HG03571 (cell line): ENCODE data around the gene OR2AE1.
A peak's percentile ranks its signal among the peaks of the same experiment; 100 is the strongest.

Experiments
- ATAC-seq: cut with Tn5 transposase; IDR thresholded peaks from one replicate; pipeline ENCODE4 v1.9.1; 2021; ENCODE audit not compliant: unreplicated experiment

Gene OR2AE1

GRCh38 chr7:99860281-99861127, 16.3 kb downstream of the OR2AE1 start:
- no peak for ATAC-seq

DNA sequence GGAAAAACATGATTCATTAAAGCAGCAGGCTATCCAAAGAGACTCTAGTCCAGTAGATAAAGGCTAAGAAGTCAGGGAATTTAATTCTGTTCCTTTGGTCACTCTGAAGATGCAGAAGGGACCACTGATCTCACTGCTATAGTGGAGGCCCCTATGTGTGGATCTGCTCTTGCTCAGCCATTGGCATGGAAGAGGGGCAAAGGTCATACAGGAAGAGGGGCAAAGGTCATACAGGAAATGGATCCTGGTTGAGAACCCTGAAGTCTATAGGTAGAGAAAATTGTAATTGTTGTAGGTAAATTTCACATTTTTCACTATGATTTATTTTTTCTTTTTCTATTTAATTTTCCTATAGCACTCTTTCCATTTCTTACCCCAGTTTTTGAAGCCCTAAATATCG, 21.6 kb downstream of the OR2AE1 start:
- ATAC-seq, result no peak

- no peak for ATAC-seq
These were observed 28.2 kb downstream of the OR2AE1 start for GRCh38 chr7:99848420-99849216.

- no peak for ATAC-seq
These were observed 32.5 kb downstream of the OR2AE1 start for GRCh38 chr7:99844328-99844727.

- ATAC-seq, result no peak
These were observed 33.0 kb downstream of the OR2AE1 start for GRCh38 chr7:99843808-99844207.

- no peak for ATAC-seq
These were observed 33.9 kb downstream of the OR2AE1 start for GRCh38 chr7:99842926-99843325.

DNA sequence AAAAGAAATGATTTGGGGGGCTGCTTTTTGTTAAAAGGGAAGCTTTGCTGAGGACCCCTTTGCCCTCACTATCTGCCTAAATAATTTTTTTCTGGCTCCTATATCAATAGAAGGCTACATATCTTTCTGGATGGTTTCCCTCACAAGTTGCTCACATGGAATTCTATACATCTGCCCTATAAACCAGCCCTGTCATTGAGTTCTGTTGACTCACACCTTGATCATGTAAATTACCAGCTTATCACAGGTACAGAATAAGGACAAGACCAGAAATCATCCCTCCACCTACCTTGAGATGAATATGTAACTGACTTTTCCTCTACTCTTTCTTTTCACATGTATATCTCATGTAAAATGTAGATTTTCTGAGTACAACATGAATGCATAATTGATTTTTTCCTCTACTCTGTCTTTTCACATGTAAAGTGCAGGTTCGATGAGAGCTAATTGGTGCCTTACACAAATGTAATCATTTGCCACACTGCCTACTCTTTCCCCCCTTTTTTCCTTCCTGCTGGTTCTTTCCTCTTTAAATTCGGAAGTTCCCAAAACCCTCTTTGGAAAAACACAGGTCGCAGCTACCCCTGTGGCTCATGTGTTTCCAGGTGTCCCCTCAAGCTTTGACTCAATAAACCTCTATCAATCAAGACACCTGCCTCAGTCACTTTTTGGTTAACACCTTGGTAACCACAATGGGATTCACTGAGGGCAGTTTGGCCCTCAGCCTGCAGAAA, 36.5 kb downstream of the OR2AE1 start:
- no peak for ATAC-seq

GRCh38 chr7:99839287-99840021, 37.4 kb downstream of the OR2AE1 start:
- ATAC-seq, result no peak

- ATAC-seq, result no peak
These were observed 39.0 kb downstream of the OR2AE1 start for GRCh38 chr7:99837649-99838361.

DNA sequence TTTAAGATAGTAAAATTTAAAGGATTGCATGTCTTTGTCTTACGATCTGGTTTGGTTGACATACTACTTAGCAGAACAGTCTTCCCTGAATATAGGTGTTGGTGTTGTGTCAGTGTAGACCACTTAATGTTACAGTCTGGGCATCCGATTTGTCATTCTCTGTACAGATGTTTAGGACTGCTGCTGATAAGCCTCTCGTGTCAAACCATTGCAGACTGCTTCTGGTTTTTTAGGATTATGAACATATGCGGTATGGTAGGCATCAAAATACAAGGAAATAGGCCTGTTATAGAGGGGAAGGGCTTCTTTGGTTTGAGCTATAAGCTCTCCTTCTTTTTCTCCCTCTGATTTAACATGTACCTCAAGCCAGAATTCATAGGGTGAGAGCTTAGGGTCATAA, 41.6 kb downstream of the OR2AE1 start:
- ATAC-seq, result no peak

- no peak for ATAC-seq
These were observed 42.5 kb downstream of the OR2AE1 start for GRCh38 chr7:99834382-99834781.

- no peak for ATAC-seq
These were observed 43.5 kb downstream of the OR2AE1 start for GRCh38 chr7:99833289-99833877.

- no peak for ATAC-seq
These were observed 45.2 kb downstream of the OR2AE1 start for GRCh38 chr7:99831595-99831994.

GRCh38 chr7:99829524-99830160, 47.2 kb downstream of the OR2AE1 start:
- peak; percentile 69 for ATAC-seq

DNA sequence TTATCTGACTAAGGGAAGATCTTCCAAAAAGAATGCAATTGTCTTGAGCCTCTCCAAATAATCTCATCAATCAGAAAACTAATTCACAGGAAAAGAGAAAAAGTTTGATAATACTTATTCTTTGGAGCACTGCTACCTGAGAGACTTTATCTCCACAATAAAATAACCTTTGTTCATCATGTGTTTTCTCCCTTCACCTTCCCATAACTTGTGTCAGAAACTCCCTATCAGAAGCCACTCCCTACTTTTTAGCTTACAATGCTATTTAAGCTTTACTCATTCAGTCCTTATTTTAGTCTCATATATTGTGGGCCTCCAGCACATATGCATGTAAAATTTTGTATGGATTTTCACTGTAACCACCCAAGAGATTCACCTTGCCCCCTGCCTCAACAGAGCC, 48.0 kb downstream of the OR2AE1 start:
- ATAC-seq, result no peak

DNA sequence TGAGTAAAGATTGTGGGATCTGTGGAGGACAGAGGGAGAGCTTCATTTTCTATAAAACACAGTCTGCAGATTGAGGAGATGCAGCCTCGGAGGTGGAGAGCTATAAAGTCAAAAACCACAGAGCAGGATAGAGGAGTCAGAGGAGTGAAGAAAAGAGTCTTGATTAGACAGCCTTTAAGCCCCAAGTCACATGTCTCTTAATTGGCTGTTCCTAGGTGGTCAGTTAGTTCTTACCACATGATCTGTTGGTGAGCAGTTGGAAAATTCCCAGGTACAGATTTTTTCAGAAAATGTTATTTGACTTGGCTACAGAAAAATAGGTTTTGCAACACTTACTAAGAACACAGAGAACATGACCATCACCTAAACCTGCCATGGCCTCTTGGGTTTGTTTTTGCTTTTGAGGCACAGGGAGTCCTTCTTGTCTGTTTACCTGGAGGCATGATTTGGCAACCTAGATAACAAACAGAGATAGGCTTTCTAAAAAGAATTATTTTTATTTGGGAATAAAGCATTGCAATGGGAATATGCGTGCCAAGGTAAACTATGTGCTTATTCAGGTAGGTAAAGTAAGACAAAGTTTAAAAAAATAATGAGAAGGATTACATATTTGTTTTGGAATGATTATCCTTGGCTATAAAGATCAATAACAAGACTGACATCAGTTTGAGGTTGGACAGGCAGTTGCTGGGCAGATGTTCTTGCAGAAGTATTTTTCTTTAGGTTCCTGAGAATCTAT, 49.6 kb downstream of the OR2AE1 start:
- no peak for ATAC-seq
